Activated T-cell treated with anti-CD3 and anti-CD28 coated beads, Interleukin-2, amount 50 U/mL, for 4 hours (primary cell): ENCODE data around the gene CCDC150. TPM values are rescaled to one million over a fixed set of nuclear protein-coding genes. Genes with fewer than 3 reads are reported as not detected.
"Not testable (repeated sequence)": the region's sequence is repeated elsewhere in the genome, so short reads cannot be mapped to it uniquely, and the experiment has no call there.

Experiments
- ATAC-seq, 2 donors: fragments of 200-7000 bp; cut with Tn5 transposase; one replicate each; pipeline ENCODE4 v1.10.0; 2021
- DNase-seq: peaks from one replicate; pipeline ENCODE4 v3.0.0-alpha.2; 2020
- H3K27me3 Mint-ChIP-seq: one replicate; pipeline ENCODE4 v1.8.0; 2021; ENCODE audit warnings: low read depth, mixed read lengths
- H3K36me3 Mint-ChIP-seq: one replicate; pipeline ENCODE4 v1.8.0; 2022; ENCODE audit warnings: mixed read lengths; ENCODE audit not compliant: insufficient read depth
- H3K4me1 Mint-ChIP-seq: one replicate; pipeline ENCODE4 v1.8.0; 2021; ENCODE audit warnings: low read depth, mixed read lengths
- H3K4me3 Mint-ChIP-seq: one replicate; pipeline ENCODE4 v1.8.0; 2021; ENCODE audit warnings: mild to moderate bottlenecking, moderate library complexity, mixed read lengths
- H3K9me3 Mint-ChIP-seq: one replicate; pipeline ENCODE4 v1.8.0; 2021; ENCODE audit warnings: mixed read lengths
- total RNA-seq, 3 donors: library from RNA; stranded (reverse); gene quantifications; one replicate each; pipeline ENCODE4 v1.2.1, GENCODE V29; 2021

Gene CCDC150
- total RNA-seq, 3 donors from 2014 or later: 4.2 to 4.8 (median 4.5) TPM

DNA sequence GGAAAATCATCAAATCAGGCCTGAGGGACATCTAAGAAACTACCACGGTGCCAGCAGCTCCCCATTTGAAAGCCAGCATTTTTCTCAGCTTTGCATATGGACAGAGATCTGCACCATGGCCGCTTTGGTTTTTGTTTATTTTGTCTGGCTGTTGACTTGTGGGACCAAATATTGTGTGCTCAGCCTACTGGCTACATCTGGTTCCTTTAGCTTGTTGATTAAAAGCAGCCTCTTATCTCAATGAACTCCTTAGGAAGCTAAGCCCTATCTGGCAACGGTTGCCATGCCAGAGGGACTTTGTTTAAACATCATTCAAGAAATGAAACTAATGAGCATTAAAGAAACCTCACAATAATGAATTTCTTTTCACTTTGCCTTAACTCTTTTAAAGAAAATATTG is 32.4 kb upstream of the CCDC150 start:
- H3K4me3 Mint-ChIP-seq: no peak overlapping the region
- H3K36me3 Mint-ChIP-seq: no peaks in the 10 kb centered on the region
- no peak for ATAC-seq
- no peaks in the 10 kb centered on the region for H3K4me1 Mint-ChIP-seq
- no peak for DNase-seq
- no peaks in the 10 kb centered on the region for H3K9me3 Mint-ChIP-seq
- peaks cover 1% of the 10 kb centered on the region for H3K27me3 Mint-ChIP-seq

DNA sequence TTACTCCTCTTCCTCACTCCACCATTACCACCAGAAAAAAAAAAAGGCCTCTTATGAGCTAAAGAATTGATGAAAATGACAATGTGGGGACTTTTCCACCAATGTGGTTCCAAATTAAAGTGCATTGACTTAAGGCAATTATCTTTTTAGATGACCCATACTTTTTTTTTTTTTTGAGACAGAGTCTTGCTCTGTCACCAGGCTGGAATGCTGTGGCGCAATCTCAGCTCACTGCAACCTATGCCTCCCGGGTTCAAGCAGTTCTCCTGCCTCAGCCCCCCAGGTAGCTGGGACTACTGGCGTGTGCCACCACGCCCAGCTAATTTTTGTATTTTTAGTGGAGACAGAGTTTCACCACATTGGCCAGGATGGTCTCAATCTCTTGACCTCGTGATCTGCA is 31.6 kb upstream of the CCDC150 start:
- not testable (repeated sequence) for H3K27me3 Mint-ChIP-seq, H3K4me1 Mint-ChIP-seq, ATAC-seq, H3K36me3 Mint-ChIP-seq, DNase-seq, H3K9me3 Mint-ChIP-seq, H3K4me3 Mint-ChIP-seq

DNA sequence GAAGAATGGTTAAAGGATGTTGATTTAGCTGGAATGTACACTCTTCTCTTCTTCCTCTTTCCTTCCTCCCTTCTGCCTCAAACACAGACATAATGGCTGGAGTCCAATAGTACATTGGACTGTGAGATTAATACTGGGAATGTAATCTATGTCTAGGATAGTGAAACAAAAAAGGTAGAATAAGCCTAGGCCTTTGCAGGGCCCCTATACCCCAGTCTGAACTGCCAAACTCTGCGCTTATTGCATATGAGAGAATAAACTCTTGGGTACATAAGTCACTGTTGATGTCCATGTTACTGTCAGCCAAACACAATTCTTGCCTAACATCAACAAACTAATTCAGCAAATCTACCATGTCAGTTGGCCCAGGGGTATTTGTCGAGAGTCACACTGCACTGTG is 29.7 kb upstream of the CCDC150 start:
- Mint-ChIP-seq H3K4me1 (no peaks in the 10 kb centered on the region), H3K9me3 (no peaks in the 10 kb centered on the region), H3K27me3 (peaks cover 1% of the 10 kb centered on the region), H3K36me3 (no peaks in the 10 kb centered on the region), H3K4me3 (no peak overlapping the region)
- ATAC-seq (no peak), DNase-seq (no peak)

DNA sequence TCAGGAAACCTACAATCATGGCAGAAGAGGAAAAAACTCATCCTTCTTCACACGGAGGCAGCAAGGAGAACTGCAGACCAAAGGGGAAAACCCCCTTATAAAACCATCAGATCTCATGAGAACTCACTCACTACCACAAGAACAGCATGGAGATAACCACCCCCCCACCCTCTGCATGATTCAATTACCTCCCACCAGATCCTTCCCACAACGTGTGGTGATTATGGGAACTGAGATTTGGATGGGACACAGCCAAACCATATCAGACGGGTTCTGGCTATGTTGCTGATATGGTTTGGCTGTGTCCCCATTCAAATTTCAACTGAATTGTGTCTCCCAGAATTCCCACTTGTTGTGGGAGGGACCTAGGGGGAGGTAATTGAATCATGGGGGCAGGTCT is 28.7 kb upstream of the CCDC150 start:
- Mint-ChIP-seq H3K4me1 (no peaks in the 10 kb centered on the region), H3K36me3 (no peaks in the 10 kb centered on the region), H3K27me3 (no peaks in the 10 kb centered on the region), H3K4me3 (no peak overlapping the region), H3K9me3 (no peaks in the 10 kb centered on the region)
- ATAC-seq (no peak), DNase-seq (no peak)

DNA sequence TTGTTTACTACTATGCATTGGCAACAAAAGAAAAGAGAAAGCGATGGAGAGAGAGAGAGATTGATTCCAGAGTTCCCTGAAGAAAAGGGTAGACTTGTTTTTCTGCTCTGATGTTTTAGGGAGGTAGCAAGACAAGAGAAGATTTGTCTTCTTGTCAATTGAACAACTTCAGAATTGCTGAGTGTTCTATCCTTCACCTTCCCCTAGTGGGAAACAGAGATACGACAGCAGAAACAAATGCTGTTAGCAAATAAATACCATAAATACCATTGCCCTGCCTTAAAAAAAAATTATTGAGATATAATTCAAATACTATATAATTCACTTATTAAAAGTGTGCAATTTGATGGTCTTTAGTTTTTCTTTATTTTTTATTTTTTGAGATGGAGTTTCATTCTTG is 26.2 kb upstream of the CCDC150 start:
- Mint-ChIP-seq H3K4me3 (no peak overlapping the region), H3K27me3 (no peaks in the 10 kb centered on the region)

DNA sequence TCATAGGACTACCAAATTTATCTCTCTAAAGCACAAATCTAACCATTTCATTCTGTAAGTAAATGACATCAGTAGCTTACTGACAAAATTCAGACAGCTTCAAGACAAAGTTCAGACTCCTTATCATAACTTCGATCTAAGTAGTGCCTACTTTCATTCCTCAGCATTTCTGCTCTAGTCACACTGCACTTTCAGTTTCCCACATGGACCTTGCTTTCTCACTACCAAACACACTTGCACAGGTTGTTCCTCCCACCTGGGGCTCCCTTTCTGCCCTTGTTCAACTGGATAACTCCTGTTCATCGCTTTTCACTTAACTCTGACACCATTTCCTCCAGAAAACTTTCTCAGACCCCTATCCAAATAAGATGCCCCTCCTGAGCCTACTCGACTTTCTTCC is 22.1 kb upstream of the CCDC150 start:
- ATAC-seq: no peak
- H3K4me3 Mint-ChIP-seq: no peak overlapping the region
- DNase-seq: no peak
- H3K4me1 Mint-ChIP-seq: no peaks in the 10 kb centered on the region
- no peaks in the 10 kb centered on the region for H3K36me3 Mint-ChIP-seq
- H3K9me3 Mint-ChIP-seq: no peaks in the 10 kb centered on the region
- peaks cover 19% of the 10 kb centered on the region for H3K27me3 Mint-ChIP-seq

More for the DNA sequence above, 26.2 kb upstream of the CCDC150 start:
- ATAC-seq (no peak), DNase-seq (no peak)
- no peaks in the 10 kb centered on the region for H3K4me1 Mint-ChIP-seq
- no peaks in the 10 kb centered on the region for H3K36me3 Mint-ChIP-seq
- H3K9me3 Mint-ChIP-seq: no peaks in the 10 kb centered on the region

DNA sequence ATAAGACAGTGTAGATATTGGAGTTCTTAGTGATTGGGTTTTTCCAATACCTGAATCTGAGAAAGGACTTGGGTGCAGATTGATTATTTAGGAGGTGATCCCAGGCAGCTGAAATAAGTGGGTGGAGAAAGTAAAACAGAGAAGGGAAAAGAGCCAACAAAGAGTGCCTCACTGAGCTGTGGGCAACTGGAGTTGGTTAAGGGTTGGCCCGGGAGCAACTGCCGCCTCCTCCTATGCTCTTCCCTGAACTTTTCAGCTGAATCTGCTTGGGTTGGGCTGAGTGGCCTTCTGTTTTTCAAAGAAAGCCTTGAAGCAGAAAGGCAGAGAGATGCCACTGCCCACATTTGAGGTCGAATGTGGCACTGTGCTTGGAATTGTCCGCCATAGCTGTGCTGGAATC is 20.9 kb upstream of the CCDC150 start:
- Mint-ChIP-seq H3K36me3 (no peaks in the 10 kb centered on the region), H3K4me1 (no peaks in the 10 kb centered on the region), H3K27me3 (peaks cover 19% of the 10 kb centered on the region), H3K9me3 (peaks cover 5% of the 10 kb centered on the region), H3K4me3 (no peak overlapping the region)
- ATAC-seq: no peak
- no peak for DNase-seq

DNA sequence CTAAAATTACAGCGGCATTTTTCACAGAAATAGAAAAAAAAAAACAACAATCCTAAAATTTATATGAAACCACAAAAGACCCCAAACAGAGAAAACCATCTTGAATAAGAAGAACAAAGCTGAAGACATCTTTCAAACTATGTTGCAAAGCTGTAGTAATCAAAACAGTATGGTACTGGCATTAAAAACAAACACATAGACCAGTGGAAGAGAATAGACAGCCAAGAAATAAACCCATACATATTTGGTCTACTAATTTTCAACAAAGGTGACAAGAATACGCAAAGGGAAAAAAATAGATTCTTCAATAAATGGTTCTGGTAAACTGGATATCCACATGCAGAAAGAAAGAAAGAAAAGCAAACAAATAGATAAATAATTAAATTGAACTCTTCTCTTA is 9.0 kb upstream of the CCDC150 start:
- ATAC-seq: no peak
- Mint-ChIP-seq H3K27me3 (peaks cover 24% of the 10 kb centered on the region), H3K36me3 (peaks cover 2% of the 10 kb centered on the region), H3K4me1 (no peaks in the 10 kb centered on the region), H3K9me3 (peaks cover 16% of the 10 kb centered on the region), H3K4me3 (no peak overlapping the region)
- DNase-seq: no peak

DNA sequence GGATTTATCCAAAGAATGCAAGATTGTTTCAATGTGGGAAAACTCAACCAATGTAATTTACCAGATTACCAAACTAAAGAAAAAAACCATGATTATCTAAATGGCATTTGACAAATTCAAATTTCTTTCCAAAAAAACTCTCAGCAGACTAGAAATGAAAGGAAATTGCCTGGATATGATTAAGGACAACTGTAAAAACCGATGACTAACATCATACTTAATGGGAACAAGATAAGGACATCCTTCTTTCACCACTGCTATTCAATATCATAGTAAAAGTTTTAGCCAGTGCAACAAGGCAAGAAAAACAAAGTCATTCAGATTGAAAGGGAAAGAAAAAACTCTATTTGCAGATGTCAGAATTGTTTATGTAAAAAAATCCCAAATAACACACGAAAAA is 4.4 kb upstream of the CCDC150 start:
- H3K36me3 Mint-ChIP-seq: peaks cover 2% of the 10 kb centered on the region
- peaks cover 3% of the 10 kb centered on the region for H3K4me1 Mint-ChIP-seq
- peaks cover 16% of the 10 kb centered on the region for H3K9me3 Mint-ChIP-seq
- peaks cover 6% of the 10 kb centered on the region for H3K27me3 Mint-ChIP-seq
- ATAC-seq: no peak
- H3K4me3 Mint-ChIP-seq: no peak overlapping the region
- DNase-seq: no peak

DNA sequence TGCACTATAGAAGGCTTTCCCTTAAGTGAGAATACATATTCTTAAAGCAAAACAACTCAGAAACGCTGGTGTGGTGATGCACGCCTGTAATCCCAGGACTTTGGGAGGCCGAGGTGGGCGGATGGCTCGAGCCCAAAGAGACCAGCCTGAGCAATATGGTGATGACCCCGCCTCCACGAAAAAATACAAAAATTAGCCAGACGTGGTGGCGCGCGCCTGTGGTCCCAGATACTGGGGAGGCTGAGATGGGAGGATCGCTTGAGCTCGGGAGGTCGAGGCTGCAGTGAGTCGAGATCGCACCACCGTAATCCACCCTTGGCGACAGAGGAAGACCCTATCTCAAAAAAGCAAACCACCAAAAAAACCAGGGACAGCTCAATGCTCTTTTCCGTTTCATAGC is 750 bp upstream of the CCDC150 start:
- ATAC-seq (no peak), DNase-seq (no peak)
- Mint-ChIP-seq H3K9me3 (no peaks in the 10 kb centered on the region), H3K4me1 (peaks cover 10% of the 10 kb centered on the region), H3K27me3 (no peaks in the 10 kb centered on the region), H3K4me3 (peak overlapping the region; percentile 88), H3K36me3 (no peaks in the 10 kb centered on the region)

DNA sequence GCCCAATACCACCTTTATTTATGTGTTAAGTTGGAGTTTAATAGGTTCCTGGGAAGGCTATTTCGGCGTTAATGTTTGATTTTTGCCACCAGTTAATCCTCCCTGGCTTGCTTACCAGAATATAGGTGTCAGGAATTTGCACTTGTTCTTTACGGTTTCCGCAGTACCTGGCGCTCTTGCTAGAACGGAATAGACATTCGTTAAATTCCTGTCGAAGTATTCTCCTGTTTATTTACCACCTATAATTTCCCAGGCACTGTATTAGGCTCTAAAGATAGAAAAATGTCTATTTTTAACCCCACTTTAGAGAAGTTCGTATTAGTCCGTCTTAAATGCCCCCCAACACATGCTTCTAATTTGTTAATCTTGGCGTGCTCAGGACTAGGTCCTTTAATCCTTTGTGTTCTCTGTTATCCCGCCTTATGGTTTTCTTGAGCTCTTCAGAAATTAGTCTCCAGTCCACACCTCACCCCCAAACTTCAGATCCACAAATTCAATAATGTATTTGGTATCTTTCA is 575 bp downstream of the CCDC150 start:
- no peaks in the 10 kb centered on the region for H3K9me3 Mint-ChIP-seq

DNA sequence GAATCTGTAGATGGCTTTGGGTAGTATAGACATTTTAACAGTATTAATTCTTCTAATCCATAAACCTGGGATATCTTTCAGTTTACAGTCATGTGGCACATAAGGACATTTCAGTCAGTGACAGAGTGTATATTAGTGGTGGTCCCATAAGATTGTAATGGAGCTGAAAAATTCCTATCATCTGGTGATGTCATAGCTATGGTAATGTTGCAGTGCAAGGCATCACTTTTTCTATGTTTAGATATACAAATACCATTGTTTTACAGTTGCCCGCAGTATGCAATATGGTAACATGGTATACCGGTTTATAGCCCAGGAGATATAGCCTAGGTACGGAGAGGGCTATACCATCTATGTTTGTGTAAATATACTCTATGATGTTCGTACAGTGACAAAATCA is 9.7 kb downstream of the CCDC150 start:
- ATAC-seq (no peak), DNase-seq (no peak)
- H3K36me3 Mint-ChIP-seq: peaks cover 17% of the 10 kb centered on the region
- no peaks in the 10 kb centered on the region for H3K4me1 Mint-ChIP-seq
- H3K27me3 Mint-ChIP-seq: no peaks in the 10 kb centered on the region
- peaks cover 39% of the 10 kb centered on the region for H3K9me3 Mint-ChIP-seq
- H3K4me3 Mint-ChIP-seq: no peak overlapping the region

More for the DNA sequence above, 575 bp downstream of the CCDC150 start:
- peak overlapping the region; percentile 88 for H3K4me3 Mint-ChIP-seq
- ATAC-seq (no peak), DNase-seq (no peak)
- H3K36me3 Mint-ChIP-seq: no peaks in the 10 kb centered on the region
- H3K27me3 Mint-ChIP-seq: no peaks in the 10 kb centered on the region
- H3K4me1 Mint-ChIP-seq: peaks cover 10% of the 10 kb centered on the region

DNA sequence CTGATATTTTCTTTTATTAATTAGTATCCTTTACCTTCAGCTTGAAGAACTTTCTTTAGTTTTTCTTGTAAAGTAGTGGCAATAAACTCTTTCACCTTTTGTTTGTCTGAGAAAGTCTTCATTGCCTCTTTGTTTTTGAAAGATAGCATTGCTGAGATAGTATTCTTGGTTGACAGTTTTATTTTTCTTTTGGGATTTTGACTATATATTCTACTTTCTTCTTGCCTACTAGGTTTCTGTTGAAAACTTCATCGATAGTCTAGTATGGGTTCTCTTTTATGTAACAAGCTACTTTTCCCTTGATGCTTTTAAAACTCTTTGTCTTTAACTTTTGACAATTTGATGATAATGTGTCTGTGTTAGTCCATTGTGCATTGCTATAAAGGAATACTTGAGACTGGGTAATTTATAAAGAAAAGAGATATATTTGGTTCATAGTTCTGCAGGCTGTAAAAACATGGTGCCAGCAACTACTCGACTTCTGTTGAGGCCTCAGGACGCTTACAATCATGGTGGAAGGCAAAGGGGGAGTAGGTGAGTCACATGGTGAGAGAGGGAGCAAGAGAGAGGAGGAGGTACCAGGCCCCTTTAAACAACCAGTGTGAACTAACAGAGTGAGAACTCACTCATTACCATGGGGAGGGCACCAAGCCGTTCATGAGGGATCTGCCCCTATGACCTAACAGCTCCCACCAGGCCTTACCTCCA is 12.0 kb downstream of the CCDC150 start:
- peaks cover 46% of the 10 kb centered on the region for H3K9me3 Mint-ChIP-seq
- DNase-seq: no peak
- no peaks in the 10 kb centered on the region for H3K4me1 Mint-ChIP-seq
- H3K27me3 Mint-ChIP-seq: no peaks in the 10 kb centered on the region
- H3K36me3 Mint-ChIP-seq: peaks cover 17% of the 10 kb centered on the region
- no peak overlapping the region for H3K4me3 Mint-ChIP-seq
- no peak for ATAC-seq

DNA sequence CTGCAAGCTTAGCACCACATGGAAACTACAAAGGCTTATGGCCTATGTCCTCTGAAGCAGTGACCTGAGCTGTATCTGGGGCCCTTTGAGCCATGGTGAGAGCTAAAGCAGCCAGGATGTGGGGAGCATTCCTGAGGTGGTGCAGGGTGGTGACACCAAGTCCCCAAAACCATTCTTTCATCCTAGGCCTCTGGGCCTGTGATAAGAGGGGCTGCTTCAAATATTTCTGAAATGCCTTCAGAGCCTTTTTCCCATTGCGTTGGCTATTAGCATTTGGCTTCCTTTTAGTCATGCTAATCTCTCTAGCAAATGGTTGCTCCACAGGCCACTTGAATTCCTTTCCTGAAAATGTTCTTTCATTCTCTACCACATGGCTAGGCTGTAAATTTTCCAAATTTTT is 13.4 kb downstream of the CCDC150 start:
- no peak for ATAC-seq
- H3K4me3 Mint-ChIP-seq: no peak overlapping the region
- H3K4me1 Mint-ChIP-seq: no peaks in the 10 kb centered on the region
- no peaks in the 10 kb centered on the region for H3K27me3 Mint-ChIP-seq
- H3K36me3 Mint-ChIP-seq: peaks cover 17% of the 10 kb centered on the region
- no peak for DNase-seq
- peaks cover 46% of the 10 kb centered on the region for H3K9me3 Mint-ChIP-seq

DNA sequence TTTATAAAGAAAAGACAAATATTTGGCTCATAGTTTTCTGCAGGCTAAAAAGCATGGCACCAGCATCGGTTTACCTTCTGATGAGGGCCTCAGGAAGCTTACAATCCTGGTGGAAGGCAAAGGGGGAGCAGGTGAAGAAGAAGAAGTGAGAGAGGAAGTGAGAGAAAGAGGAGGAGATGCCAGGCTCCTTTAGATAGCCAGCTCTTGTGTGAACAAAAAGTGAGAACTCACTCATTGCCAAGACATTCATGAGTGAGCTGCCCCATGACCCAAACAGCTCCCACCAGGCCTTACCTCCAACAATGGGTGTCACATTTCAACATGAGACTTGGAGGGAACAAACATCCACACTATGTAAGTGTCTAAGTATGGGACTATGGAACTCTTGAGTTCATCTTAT is 14.3 kb downstream of the CCDC150 start:
- H3K4me3 Mint-ChIP-seq: no peak overlapping the region
- peaks cover 17% of the 10 kb centered on the region for H3K36me3 Mint-ChIP-seq
- DNase-seq: no peak
- no peak for ATAC-seq
- peaks cover 42% of the 10 kb centered on the region for H3K9me3 Mint-ChIP-seq
- H3K27me3 Mint-ChIP-seq: no peaks in the 10 kb centered on the region
- H3K4me1 Mint-ChIP-seq: no peaks in the 10 kb centered on the region
